ENCODE measurements around the gene PHACTR1.
"Not testable (repeated sequence)": the region's sequence is repeated elsewhere in the genome, so short reads cannot be mapped to it uniquely, and the experiment has no call there.

PHACTR1 gene

DNA sequence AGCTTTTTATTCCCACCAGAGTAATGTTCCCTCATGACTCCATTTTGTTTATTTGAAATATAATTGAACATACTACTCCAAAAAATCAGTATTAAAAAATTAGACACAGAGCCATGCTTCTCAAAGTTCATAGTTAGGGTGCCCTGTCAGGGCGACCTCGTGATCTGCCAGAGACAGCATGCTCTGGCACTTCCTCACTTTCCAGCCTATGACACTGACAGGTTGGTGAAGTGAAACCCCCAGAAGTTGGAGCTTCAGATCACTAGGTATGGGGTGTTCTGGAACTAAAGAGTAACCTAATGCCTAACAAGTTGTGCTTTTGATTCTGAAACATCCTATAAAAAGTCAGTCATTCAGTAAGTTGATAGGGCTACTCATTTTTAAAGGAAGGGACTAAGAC, 518.8 kb downstream of the PHACTR1 start:
- no peak for DNase-seq (ENCODE audit: low spot score)

- DNase-seq (ENCODE audit: low spot score): no peak
These were observed 520.8 kb downstream of the PHACTR1 start for GRCh38 chr6:13237318-13237717.

DNA sequence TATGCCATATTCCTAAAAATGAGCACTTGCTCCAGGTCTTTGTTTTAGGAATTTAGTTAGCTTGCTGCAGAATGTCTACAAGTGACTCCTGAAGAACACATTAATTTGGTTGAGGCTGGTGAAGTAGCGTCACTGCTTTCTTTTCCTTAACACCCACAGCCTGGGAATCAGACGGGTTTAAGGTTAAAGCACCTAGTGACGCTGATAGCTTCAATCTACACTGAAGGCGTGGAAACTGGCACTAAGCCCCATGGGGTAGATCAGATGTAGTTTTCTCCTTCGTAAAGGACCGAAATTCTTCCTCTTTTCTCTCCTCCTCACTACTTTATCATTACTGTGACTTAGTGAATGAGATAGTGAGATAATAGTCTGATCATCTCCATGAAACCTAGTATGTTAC, 521.5 kb downstream of the PHACTR1 start:
- no peak for DNase-seq (ENCODE audit: low spot score)

GRCh38 chr6:13238640-13239216, 522.2 kb downstream of the PHACTR1 start:
- DNase-seq (ENCODE audit: low spot score): no peak

GRCh38 chr6:13239530-13240455, 523.2 kb downstream of the PHACTR1 start:
- no peak for DNase-seq (ENCODE audit: low spot score)

DNA sequence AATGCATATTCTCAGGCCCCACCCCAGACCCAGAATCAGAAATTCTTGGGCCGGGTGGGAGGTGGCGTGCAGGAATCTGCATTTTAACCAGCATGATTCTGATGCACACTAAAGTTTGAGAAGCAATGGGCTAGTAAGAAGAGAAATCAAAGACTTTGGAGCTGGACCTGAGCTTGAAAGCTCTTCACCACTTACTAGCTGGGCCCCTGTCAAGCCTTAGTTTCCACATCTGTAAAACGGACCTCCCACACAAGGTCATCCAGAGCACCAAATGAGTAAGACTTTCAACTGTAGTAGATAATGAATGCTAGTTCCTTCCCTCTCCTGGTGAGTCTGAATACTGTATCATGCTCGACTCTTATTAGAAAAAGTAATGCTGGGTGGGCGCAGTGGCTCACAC, 524.8 kb downstream of the PHACTR1 start:
- no peak for DNase-seq (ENCODE audit: low spot score)

- DNase-seq (ENCODE audit: low spot score): no peak
These were observed 525.6 kb downstream of the PHACTR1 start for GRCh38 chr6:13242178-13242577.

DNA sequence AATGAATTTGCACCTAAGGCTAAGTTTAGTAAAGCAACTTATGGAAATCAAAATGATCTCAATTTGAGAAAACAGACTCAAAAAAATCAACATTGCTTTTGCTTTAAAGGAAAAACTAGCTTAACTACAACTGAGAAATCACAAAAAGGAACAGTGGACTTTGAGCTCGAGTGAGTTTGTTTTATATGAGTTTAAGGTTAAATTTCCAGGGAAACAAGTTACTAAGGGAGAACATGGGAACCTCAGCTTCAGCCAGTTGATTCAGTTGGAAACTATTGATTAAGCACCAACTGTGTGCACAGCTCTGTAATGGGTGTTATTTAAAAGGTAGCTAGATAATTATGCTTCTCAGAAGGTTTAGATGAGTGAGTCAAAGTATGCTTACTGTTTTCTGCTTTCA, 526.0 kb downstream of the PHACTR1 start:
- DNase-seq (ENCODE audit: low spot score): no peak

DNA sequence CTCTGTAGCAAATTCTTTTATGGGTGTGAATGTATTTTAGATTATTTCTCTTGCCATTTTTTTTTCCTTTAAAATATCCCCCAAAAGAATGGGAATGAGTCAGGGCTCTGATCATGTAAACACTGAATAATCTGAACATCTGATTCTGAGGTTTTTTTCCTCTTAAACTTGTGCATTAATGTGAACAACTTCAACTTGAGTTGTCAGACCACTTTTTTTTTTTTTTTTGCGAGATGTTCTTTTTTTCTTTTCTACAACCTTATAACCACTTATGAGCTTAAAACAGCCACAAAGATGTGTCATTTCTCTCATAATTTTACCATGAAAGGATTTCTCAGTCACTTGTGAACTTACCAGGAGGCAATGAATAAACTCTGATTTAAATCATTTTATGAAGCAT, 526.5 kb downstream of the PHACTR1 start:
- no peak for DNase-seq (ENCODE audit: low spot score)

- not testable (repeated sequence) for DNase-seq (ENCODE audit: low spot score)
These were observed 527.2 kb downstream of the PHACTR1 start for GRCh38 chr6:13243745-13244144.

GRCh38 chr6:13247627-13248026, 531.1 kb downstream of the PHACTR1 start:
- DNase-seq (ENCODE audit: low spot score): no peak

DNA sequence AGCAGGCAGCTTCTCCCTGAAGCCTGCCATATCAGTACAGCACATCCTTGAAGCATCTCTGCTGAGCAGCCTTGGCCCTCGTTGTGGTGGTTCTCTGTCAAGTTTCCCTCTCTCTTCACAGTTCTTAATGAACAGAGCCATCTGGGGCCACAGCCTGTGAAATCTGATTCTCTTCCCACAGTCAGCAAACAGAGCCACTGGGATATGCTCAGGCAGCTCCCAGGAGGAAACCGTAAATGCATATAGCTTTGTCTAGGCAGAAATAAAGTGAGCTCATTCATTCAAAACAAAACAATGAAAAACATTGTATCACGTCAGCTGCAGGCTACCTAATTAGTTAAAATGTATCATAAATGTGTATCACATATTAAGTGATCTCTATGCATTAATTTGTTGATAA, 531.5 kb downstream of the PHACTR1 start:
- peak; percentile 68 for DNase-seq (ENCODE audit: low spot score)

- peak; percentile 29 for DNase-seq (ENCODE audit: low spot score)
These were observed 532.0 kb downstream of the PHACTR1 start for GRCh38 chr6:13248584-13248985.

DNA sequence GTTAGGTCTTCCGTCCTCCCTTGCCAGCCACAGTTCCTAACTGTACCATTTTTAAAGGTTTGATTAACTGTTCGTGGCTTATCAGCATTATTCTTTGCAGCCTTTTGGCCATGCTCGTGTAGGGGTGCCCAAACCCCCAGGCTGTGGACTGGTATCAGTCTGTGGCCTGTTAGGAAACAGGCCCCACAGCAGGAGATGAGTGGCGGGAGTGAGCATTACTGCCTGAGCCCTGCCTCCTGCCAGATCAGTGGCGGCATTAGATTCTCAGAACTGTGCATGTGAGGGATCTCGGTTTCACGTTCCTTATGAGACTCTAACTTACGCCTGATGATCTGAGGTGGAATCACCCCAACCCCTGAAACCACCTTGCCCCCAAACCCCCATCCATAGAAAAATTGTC, 532.4 kb downstream of the PHACTR1 start:
- DNase-seq (ENCODE audit: low spot score): no peak

DNA sequence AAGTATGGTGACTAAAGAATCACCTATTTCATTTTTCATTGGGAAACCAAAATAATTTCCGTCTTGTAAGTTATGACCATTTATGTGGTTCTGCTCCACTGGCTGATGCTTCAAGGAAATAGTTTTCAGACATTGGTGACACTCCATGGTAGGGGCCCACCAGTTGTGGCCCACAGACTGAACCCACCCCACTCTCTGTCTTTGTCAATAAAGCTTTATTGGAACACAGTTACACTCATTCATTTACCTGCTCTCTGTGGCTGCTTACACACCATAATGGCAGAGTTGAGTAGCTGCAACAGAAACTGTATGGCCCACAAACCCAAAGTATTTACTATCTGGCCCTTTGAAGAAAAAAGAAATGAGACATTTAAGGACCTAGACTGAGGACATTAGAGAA, 533.2 kb downstream of the PHACTR1 start:
- DNase-seq (ENCODE audit: low spot score): no peak

GRCh38 chr6:13250703-13251102, 534.1 kb downstream of the PHACTR1 start:
- DNase-seq (ENCODE audit: low spot score): no peak

- DNase-seq (ENCODE audit: low spot score): no peak
These were observed 534.7 kb downstream of the PHACTR1 start for GRCh38 chr6:13251242-13251641.

DNA sequence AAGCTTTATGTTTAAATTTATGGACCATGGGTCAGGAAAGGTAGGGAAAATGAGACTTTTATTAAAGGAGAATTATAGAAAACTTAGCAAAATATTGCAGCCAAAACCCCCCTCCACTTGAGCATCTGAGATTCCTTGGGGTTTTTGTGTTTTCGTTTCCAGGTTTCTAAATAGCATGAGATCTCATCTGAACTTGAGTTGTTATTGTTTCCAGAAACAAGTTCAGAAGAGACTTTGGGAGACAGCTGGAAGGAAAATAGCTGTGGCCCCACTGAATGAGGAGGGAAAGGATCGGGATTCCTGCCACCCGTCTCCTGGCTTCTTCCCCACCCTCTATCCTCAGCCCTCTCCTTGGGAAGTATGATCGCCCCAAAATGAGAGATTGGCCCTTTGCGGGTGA, 536.2 kb downstream of the PHACTR1 start:
- no peak for DNase-seq (ENCODE audit: low spot score)

DNA sequence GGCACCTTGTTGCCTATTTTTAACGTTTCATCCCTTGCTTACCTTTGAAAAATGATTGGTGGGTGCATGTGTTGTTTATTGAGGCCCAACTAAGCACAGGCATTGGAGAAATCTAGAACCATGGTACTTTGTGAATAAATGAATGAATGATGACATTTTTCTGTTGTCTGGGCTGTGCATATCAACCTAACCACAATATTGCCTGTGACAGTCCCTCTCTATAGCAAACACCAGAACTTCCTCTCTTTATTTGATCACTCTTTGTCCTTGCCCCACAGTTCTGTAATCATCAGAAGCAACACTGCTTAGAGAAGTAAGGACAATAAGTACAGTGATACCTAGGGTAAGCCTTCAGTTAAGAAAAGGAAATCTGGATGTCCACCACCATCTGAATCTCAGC, 536.7 kb downstream of the PHACTR1 start:
- no peak for DNase-seq (ENCODE audit: low spot score)

GRCh38 chr6:13256266-13257001, 539.9 kb downstream of the PHACTR1 start:
- no peak for DNase-seq (ENCODE audit: low spot score)

DNA sequence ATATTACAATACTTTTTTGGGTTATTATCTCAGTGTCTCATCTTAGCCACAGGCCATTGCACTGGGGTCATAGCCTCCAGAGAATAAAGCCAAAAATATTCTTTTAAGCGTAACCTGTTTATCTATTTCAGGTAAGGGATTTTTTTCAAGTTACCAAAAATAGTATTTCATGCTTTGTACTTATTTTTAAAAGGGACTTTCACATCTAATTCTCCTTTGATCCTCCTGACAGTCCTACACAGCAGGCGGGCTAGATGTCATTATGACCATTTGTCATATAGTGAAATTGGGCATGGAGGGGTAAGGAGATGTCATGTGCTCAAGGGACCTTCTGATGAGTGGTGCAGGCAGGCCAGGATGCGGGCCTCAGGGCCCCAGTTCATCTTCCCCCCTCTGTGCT, 542.8 kb downstream of the PHACTR1 start:
- no peak for DNase-seq (ENCODE audit: low spot score)

DNA sequence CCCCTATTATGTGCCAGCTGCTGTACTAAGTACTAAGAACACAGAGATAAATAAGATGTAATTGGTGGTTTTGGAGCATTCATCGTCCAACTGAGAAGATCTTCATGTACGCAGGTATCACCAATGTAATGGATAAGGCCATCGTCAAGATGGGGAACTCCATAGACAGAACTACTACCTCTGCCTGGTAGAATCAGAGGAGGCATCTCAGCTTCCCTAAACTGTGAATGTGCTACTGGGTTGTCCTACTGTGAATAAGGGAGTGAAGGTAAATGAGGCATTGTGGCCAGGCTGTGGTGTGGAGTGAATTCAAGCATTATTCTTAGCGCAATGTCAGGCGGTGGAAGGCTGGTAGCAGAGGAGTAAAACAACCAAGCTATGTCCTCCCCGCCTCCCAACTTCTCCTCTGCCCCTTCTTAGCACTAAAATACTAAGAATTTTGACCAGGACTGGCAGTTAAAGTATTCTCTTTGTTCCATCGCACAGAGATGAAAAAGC, 543.6 kb downstream of the PHACTR1 start:
- no peak for DNase-seq (ENCODE audit: low spot score)

Data from SK-N-DZ (cell line).